MM.1S (cell line): Measurements from ENCODE around the gene ACAD11.

Experiments
- DNase-seq: peaks from one replicate; pipeline ENCODE4 v3.0.0-alpha.2; 2015
- H2AFZ ChIP-seq: fragments of 300-600 bp; sonication (generic); 2 replicates; pipeline ENCODE4 v1.6.0; 2016; ENCODE audit warnings: antibody characterized with exemption, low read length
- H3F3A ChIP-seq: fragments of 300-600 bp; sonication (generic); 2 replicates; pipeline ENCODE4 v1.6.1; 2016; ENCODE audit warnings: mild to moderate bottlenecking, antibody characterized with exemption, low read length, moderate library complexity, mixed read lengths; ENCODE audit not compliant: insufficient read depth
- H3K27ac ChIP-seq: fragments of 300-600 bp; sonication (generic); 2 replicates; pipeline ENCODE4 v1.5.1; 2016; ENCODE audit warnings: mild to moderate bottlenecking, low read length
- H3K27me3 ChIP-seq: fragments of 300-600 bp; sonication (generic); replicated peaks from 2 replicates; pipeline ENCODE4 v1.6.0; 2016; ENCODE audit warnings: low read length; ENCODE audit not compliant: insufficient read depth
- H3K36me3 ChIP-seq: fragments of 300-600 bp; sonication (generic); replicated peaks from 2 replicates; pipeline ENCODE4 v1.6.1; 2016; ENCODE audit warnings: mild to moderate bottlenecking, low read length, mixed read lengths; ENCODE audit not compliant: insufficient read depth
- H3K4me1 ChIP-seq: fragments of 300-600 bp; sonication (generic); 2 replicates; pipeline ENCODE4 v1.6.1; 2016; ENCODE audit warnings: low read length, mixed read lengths
- H3K4me2 ChIP-seq: fragments of 300-600 bp; sonication (generic); 2 replicates; pipeline ENCODE4 v1.6.0; 2016; ENCODE audit warnings: low read depth, low read length
- H3K4me3 ChIP-seq: fragments of 300-600 bp; sonication (generic); 2 replicates; pipeline ENCODE4 v1.5.1; 2016; ENCODE audit warnings: low read length, mixed read lengths
- H3K79me2 ChIP-seq: fragments of 300-600 bp; sonication (generic); 2 replicates; pipeline ENCODE4 v1.6.1; 2016; ENCODE audit warnings: mixed run types, low read length, mixed read lengths
- H3K9ac ChIP-seq: fragments of 300-600 bp; sonication (generic); 2 replicates; pipeline ENCODE4 v1.6.1; 2016; ENCODE audit warnings: low read length, mixed read lengths
- H3K9me2 ChIP-seq: fragments of 300-600 bp; sonication (generic); replicated peaks from 2 replicates; pipeline ENCODE4 v1.6.1; 2016; ENCODE audit warnings: mild to moderate bottlenecking, low read length, mixed read lengths; ENCODE audit not compliant: insufficient read depth
- H3K9me3 ChIP-seq: fragments of 300-600 bp; sonication (generic); replicated peaks from 2 replicates; pipeline ENCODE4 v1.6.1; 2016; ENCODE audit warnings: mild to moderate bottlenecking, low read length, mixed read lengths; ENCODE audit not compliant: insufficient read depth
- H4K20me1 ChIP-seq: fragments of 300-600 bp; sonication (generic); 2 replicates; pipeline ENCODE4 v1.6.1; 2016; ENCODE audit warnings: mild to moderate bottlenecking, low read length, moderate library complexity, mixed read lengths; ENCODE audit not compliant: insufficient read depth
- EZH2 ChIP-seq: fragments of 300-600 bp; sonication (generic); optimal IDR thresholded peaks from 2 replicates; pipeline ENCODE3; 2017; ENCODE audit warnings: low read depth, mild to moderate bottlenecking, antibody characterized with exemption, low read length, mixed read lengths
- EZH2phosphoT487 ChIP-seq: fragments of 300-600 bp; sonication (generic); IDR thresholded peaks from 2 replicates; pipeline ENCODE4 v1.6.1; 2018; ENCODE audit warnings: antibody characterized with exemption, low read length
- TF ChIP-seq, protein P1 (sequence below): fragments of 300-600 bp; sonication (generic); IDR thresholded peaks from 2 replicates; pipeline ENCODE4 v1.5.1; 2016; ENCODE audit warnings: antibody characterized with exemption, low read length, mixed read lengths

Gene ACAD11

DNA sequence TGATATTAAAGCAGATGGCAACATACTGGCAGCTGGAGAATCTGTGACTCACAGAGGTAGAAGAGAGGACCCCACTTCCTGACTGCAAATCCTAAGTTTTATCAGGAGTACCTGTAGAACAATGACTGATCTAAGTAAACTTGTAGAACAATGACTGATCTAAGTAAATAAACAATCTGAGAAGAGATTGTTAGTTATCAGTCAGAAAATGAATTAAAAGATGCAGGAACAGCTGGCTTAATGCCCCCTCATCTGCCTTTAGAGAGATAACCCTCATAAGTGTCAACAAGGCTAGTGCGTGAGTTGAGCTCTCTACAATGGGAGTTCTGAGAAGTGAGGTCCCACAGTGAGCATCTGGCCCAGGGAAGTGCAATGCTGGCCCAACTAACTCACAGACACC is 14.6 kb downstream of the ACAD11 start:
- Histone ChIP-seq H3K9me2 (no peaks in the 10 kb centered on the region), H3K4me3 (no peak overlapping the region), H2AFZ (no peak overlapping the region), H3K9me3 (no peaks in the 10 kb centered on the region), H3K27me3 (no peaks in the 10 kb centered on the region), H3K27ac (no peak overlapping the region), H3K36me3 (no peaks in the 10 kb centered on the region), H3K79me2 (no peaks in the 10 kb centered on the region), H4K20me1 (no peaks in the 10 kb centered on the region), H3F3A (no peaks in the 10 kb centered on the region), H3K9ac (no peak overlapping the region), H3K4me1 (no peaks in the 10 kb centered on the region), H3K4me2 (no peak overlapping the region)
- no peak for DNase-seq
- TF ChIP-seq EZH2phosphoT487 (no peak), EZH2 (no peak)
- TF ChIP-seq, protein P1, sequence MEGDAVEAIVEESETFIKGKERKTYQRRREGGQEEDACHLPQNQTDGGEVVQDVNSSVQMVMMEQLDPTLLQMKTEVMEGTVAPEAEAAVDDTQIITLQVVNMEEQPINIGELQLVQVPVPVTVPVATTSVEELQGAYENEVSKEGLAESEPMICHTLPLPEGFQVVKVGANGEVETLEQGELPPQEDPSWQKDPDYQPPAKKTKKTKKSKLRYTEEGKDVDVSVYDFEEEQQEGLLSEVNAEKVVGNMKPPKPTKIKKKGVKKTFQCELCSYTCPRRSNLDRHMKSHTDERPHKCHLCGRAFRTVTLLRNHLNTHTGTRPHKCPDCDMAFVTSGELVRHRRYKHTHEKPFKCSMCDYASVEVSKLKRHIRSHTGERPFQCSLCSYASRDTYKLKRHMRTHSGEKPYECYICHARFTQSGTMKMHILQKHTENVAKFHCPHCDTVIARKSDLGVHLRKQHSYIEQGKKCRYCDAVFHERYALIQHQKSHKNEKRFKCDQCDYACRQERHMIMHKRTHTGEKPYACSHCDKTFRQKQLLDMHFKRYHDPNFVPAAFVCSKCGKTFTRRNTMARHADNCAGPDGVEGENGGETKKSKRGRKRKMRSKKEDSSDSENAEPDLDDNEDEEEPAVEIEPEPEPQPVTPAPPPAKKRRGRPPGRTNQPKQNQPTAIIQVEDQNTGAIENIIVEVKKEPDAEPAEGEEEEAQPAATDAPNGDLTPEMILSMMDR, result no peak

DNA sequence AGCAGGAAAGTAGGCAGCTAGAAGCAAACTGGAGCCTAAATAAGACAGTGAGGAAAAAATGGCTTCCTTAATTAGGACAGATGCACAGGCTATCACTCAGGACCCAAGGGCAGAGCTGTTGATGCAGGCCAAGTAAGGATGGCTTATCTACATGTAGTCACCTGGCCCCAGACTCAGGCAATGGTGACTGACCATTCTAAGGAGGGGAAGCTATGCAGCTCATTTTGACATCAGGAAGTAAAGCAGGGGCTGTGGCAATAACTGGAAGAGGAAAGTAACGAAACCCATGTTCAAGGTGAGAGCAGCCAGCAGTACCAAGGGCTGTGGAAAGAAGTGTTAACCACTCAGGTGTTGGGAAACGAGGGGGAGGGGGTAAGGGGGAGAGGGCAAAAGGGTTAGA is 16.2 kb downstream of the ACAD11 start:
- Histone ChIP-seq H2AFZ (no peak overlapping the region), H3K9me3 (no peaks in the 10 kb centered on the region), H3K27ac (no peak overlapping the region), H3F3A (no peaks in the 10 kb centered on the region), H3K36me3 (no peaks in the 10 kb centered on the region), H3K27me3 (no peaks in the 10 kb centered on the region), H3K9ac (no peak overlapping the region), H3K9me2 (no peaks in the 10 kb centered on the region), H3K4me1 (no peaks in the 10 kb centered on the region), H3K4me2 (no peak overlapping the region), H3K79me2 (no peaks in the 10 kb centered on the region), H4K20me1 (no peaks in the 10 kb centered on the region), H3K4me3 (no peak overlapping the region)
- DNase-seq, result no peak
- TF ChIP-seq, protein P1, result no peak

DNA sequence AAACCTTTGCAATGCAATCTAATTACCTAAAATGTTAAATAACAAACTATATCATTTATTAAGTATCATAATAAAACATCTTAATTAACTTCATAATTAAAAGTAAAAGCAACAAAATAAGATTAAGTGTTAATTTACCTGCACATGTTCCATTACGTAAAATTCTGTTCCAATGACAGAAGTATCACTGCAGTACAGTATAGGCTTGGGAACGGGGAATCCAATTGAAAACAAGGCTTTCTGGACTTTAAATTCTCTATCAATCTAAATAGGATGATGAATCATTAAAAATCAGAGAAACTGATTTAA is 17.1 kb downstream of the ACAD11 start:
- H3K36me3 ChIP-seq, result no peaks in the 10 kb centered on the region
- no peak overlapping the region for H3K4me3 ChIP-seq
- H3F3A ChIP-seq, result no peaks in the 10 kb centered on the region
- H3K9me2 ChIP-seq, result no peaks in the 10 kb centered on the region
- H3K9me3 ChIP-seq, result no peaks in the 10 kb centered on the region
- DNase-seq, result no peak
- H3K79me2 ChIP-seq, result no peaks in the 10 kb centered on the region
- H3K4me1 ChIP-seq, result no peaks in the 10 kb centered on the region
- TF ChIP-seq EZH2phosphoT487 (no peak), EZH2 (no peak)
- TF ChIP-seq, protein P1, result no peak
- H4K20me1 ChIP-seq, result no peaks in the 10 kb centered on the region
- no peak overlapping the region for H2AFZ ChIP-seq
- no peaks in the 10 kb centered on the region for H3K27me3 ChIP-seq
- H3K9ac ChIP-seq, result no peak overlapping the region
- no peak overlapping the region for H3K27ac ChIP-seq
- no peak overlapping the region for H3K4me2 ChIP-seq
